CD4-positive, alpha-beta T cell treated with Interleukin-10 for 1 hour (primary cell): ENCODE data around the gene TNS3.
"Not testable (repeated sequence)": the region's sequence is repeated elsewhere in the genome, so short reads cannot be mapped to it uniquely, and the experiment has no call there.

Experiments used
- DNase-seq: peaks from one replicate; pipeline ENCODE4 v3.0.0-alpha.2; 2020

TNS3 gene

GRCh38 chr7:47581804-47582763 lies at the start of gene TNS3:
Gene TNS3 (minus strand): TSS chr7:47582111. CDS start chr7:47439636, 142,475 bp downstream.
- no peak for DNase-seq

GRCh38 chr7:47631711-47632110 lies 49.8 kb upstream of the TNS3 start:
- no peak for DNase-seq

GRCh38 chr7:47627580-47628283 lies 45.8 kb upstream of the TNS3 start:
- DNase-seq: no peak

GRCh38 chr7:47625861-47626715 lies 44.2 kb upstream of the TNS3 start:
- no peak for DNase-seq

- DNase-seq: no peak
These were observed 42.8 kb upstream of the TNS3 start for GRCh38 chr7:47624689-47625088.

GRCh38 chr7:47622946-47623640 lies 41.2 kb upstream of the TNS3 start:
- no peak for DNase-seq

- DNase-seq: no peak
These were observed 40.7 kb upstream of the TNS3 start for GRCh38 chr7:47622586-47622945.

GRCh38 chr7:47621979-47622561 lies 40.2 kb upstream of the TNS3 start:
- DNase-seq: no peak

- DNase-seq: no peak
These were observed 39.4 kb upstream of the TNS3 start for GRCh38 chr7:47621347-47621746.

- no peak for DNase-seq
These were observed 37.9 kb upstream of the TNS3 start for GRCh38 chr7:47619806-47620205.

GRCh38 chr7:47617131-47617530 lies 35.2 kb upstream of the TNS3 start:
- no peak for DNase-seq

GRCh38 chr7:47614450-47614849 lies 32.5 kb upstream of the TNS3 start:
- no peak for DNase-seq

- no peak for DNase-seq
These were observed 29.2 kb upstream of the TNS3 start for GRCh38 chr7:47611045-47611511.

- DNase-seq: no peak
These were observed 28.7 kb upstream of the TNS3 start for GRCh38 chr7:47610506-47611044.

- DNase-seq: no peak
These were observed 28.0 kb upstream of the TNS3 start for GRCh38 chr7:47609803-47610452.

- not testable (repeated sequence) for DNase-seq
These were observed 24.7 kb upstream of the TNS3 start for GRCh38 chr7:47606593-47607046.

GRCh38 chr7:47605816-47606575 lies 24.1 kb upstream of the TNS3 start:
- no peak for DNase-seq

- no peak for DNase-seq
These were observed 22.6 kb upstream of the TNS3 start for GRCh38 chr7:47604496-47604890.

GRCh38 chr7:47603514-47604255 lies 21.8 kb upstream of the TNS3 start:
- not testable (repeated sequence) for DNase-seq
